H9 (cell line): Measurements from ENCODE around the gene ADAMTSL4. TPM values are rescaled to one million over a fixed set of nuclear protein-coding genes. Genes with fewer than 3 reads are reported as not detected.
A peak's percentile ranks its signal among the peaks of the same experiment; 100 is the strongest.

Experiments
- DNase-seq: peaks from one replicate; pipeline ENCODE4 v3.0.0-alpha.2; 2017
- H2AFZ ChIP-seq: one replicate; pipeline ENCODE4 v1.6.1; 2013; ENCODE audit warnings: mild to moderate bottlenecking, low read length, control low read depth, moderate library complexity
- H2AK5ac ChIP-seq: 2 replicates; pipeline ENCODE4 v1.6.1; 2013; ENCODE audit warnings: low read length, control low read depth, mixed read lengths; ENCODE audit not compliant: insufficient read length
- H2BK120ac ChIP-seq: one replicate; pipeline ENCODE4 v1.6.1; 2013; ENCODE audit warnings: low read depth, mild to moderate bottlenecking, low read length, control low read depth, inconsistent platforms; ENCODE audit not compliant: poor library complexity, severe bottlenecking
- H2BK12ac ChIP-seq: 2 replicates; pipeline ENCODE4 v1.6.1; 2013; ENCODE audit warnings: low read length, control low read depth, mixed read lengths, low read depth; ENCODE audit not compliant: insufficient read length
- H2BK15ac ChIP-seq: 2 replicates; pipeline ENCODE4 v1.6.1; 2013; ENCODE audit warnings: low read depth, low read length, control low read depth
- H2BK20ac ChIP-seq: one replicate; pipeline ENCODE4 v1.6.1; 2013; ENCODE audit warnings: low read depth, mild to moderate bottlenecking, low read length, control low read depth, inconsistent platforms; ENCODE audit not compliant: poor library complexity, severe bottlenecking
- H2BK5ac ChIP-seq: 2 replicates; pipeline ENCODE4 v1.6.1; 2013; ENCODE audit warnings: low read length, control low read depth, mixed read lengths; ENCODE audit not compliant: insufficient read length
- H3K14ac ChIP-seq: 2 replicates; pipeline ENCODE4 v1.6.1; 2013; ENCODE audit warnings: low read length, control low read depth; ENCODE audit not compliant: insufficient read depth
- H3K18ac ChIP-seq: 2 replicates; pipeline ENCODE4 v1.6.1; 2013; ENCODE audit warnings: low read depth, mild to moderate bottlenecking, mixed read lengths, low read length, control low read depth; ENCODE audit not compliant: insufficient read length
- H3K23ac ChIP-seq: 2 replicates; pipeline ENCODE4 v1.6.1; 2013; ENCODE audit warnings: low read length, control low read depth, mixed read lengths, low read depth; ENCODE audit not compliant: insufficient read length
- H3K23me2 ChIP-seq: 2 replicates; pipeline ENCODE4 v1.6.1; 2013; ENCODE audit warnings: low read depth, mild to moderate bottlenecking, mixed read lengths, low read length, control low read depth; ENCODE audit not compliant: insufficient read length, poor library complexity, severe bottlenecking
- H3K27ac ChIP-seq: 2 replicates; pipeline ENCODE4 v1.5.1; 2013; ENCODE audit warnings: low read length, control low read depth, mixed read lengths, low read depth; ENCODE audit not compliant: insufficient read length
- H3K27me3 ChIP-seq: 2 replicates; pipeline ENCODE4 v1.6.1; 2013; ENCODE audit warnings: low read length, control low read depth, inconsistent platforms; ENCODE audit not compliant: insufficient read depth
- H3K4ac ChIP-seq: 2 replicates; pipeline ENCODE4 v1.6.1; 2013; ENCODE audit warnings: low read depth, mild to moderate bottlenecking, control low read depth, inconsistent platforms, low read length, moderate library complexity
- H3K4me1 ChIP-seq: 2 replicates; pipeline ENCODE4 v1.6.1; 2013; ENCODE audit warnings: low read length, control low read depth, inconsistent platforms; ENCODE audit not compliant: insufficient read depth
- H3K4me2 ChIP-seq: 2 replicates; pipeline ENCODE4 v1.6.1; 2013; ENCODE audit warnings: low read length, control low read depth, mixed read lengths; ENCODE audit not compliant: insufficient read length, insufficient read depth
- H3K56ac ChIP-seq: 2 replicates; pipeline ENCODE4 v1.6.1; 2013; ENCODE audit warnings: low read depth, mild to moderate bottlenecking, mixed read lengths, low read length, control low read depth; ENCODE audit not compliant: insufficient read length
- H3K79me1 ChIP-seq: 2 replicates; pipeline ENCODE4 v1.6.1; 2013; ENCODE audit warnings: low read depth, mild to moderate bottlenecking, moderate library complexity, low read length, control low read depth, inconsistent platforms; ENCODE audit not compliant: insufficient read depth, poor library complexity, severe bottlenecking
- H3K79me2 ChIP-seq: 2 replicates; pipeline ENCODE4 v1.6.1; 2013; ENCODE audit warnings: low read length, control low read depth, inconsistent platforms; ENCODE audit not compliant: insufficient read depth
- H3K9ac ChIP-seq: 2 replicates; pipeline ENCODE4 v1.6.1; 2013; ENCODE audit warnings: low read length, control low read depth, mixed read lengths; ENCODE audit not compliant: insufficient read length; ENCODE audit errors: extremely low read depth
- H3K9me3 ChIP-seq: one replicate; pipeline ENCODE4 v1.6.1; 2013; ENCODE audit warnings: low read depth, low read length, inconsistent platforms; ENCODE audit not compliant: control insufficient read depth
- H3T11ph ChIP-seq: one replicate; pipeline ENCODE4 v1.6.1; 2013; ENCODE audit warnings: mild to moderate bottlenecking, low read length, control low read depth, inconsistent platforms
- H4K20me1 ChIP-seq: one replicate; pipeline ENCODE4 v1.6.1; 2013; ENCODE audit not compliant: control insufficient read depth, insufficient read length, insufficient read depth
- H4K5ac ChIP-seq: 2 replicates; pipeline ENCODE4 v1.6.1; 2013; ENCODE audit warnings: low read depth, mild to moderate bottlenecking, mixed read lengths, low read length, control low read depth; ENCODE audit not compliant: insufficient read length
- H4K8ac ChIP-seq: replicated peaks from 2 replicates; pipeline ENCODE4 v1.6.1; 2013; ENCODE audit warnings: low read length, control low read depth, mixed read lengths, low read depth; ENCODE audit not compliant: insufficient read length
- H4K91ac ChIP-seq: 2 replicates; pipeline ENCODE4 v1.6.1; 2013; ENCODE audit warnings: low read depth, mild to moderate bottlenecking, moderate library complexity, mixed read lengths, low read length, control low read depth; ENCODE audit not compliant: insufficient read length
- H3K27ac Mint-ChIP-seq, 3 experiments: 2 replicates in 2 of 3; 3 replicates in 1 of 3; pipeline ENCODE4 v1.8.0; 2020 to 2021; ENCODE audit warnings: mixed read lengths in 3 of 3, mild to moderate bottlenecking in 1 of 3, moderate library complexity in 1 of 3
- H3K27me3 Mint-ChIP-seq: 2 replicates; pipeline ENCODE4 v1.8.0; 2021; ENCODE audit warnings: low read depth, mild to moderate bottlenecking, moderate library complexity, mixed read lengths
- H3K36me3 Mint-ChIP-seq, 3 experiments: 2 replicates in 2 of 3; 3 replicates in 1 of 3; pipeline ENCODE4 v1.8.0; 2020 to 2021; ENCODE audit warnings: low read depth in 3 of 3, mixed read lengths in 3 of 3; ENCODE audit not compliant: insufficient read depth in 1 of 3
- H3K4me1 Mint-ChIP-seq, 2 experiments: 2 replicates each; pipeline ENCODE4 v1.8.0; 2020; ENCODE audit warnings: mixed read lengths in 2 of 2
- H3K4me3 Mint-ChIP-seq, 2 experiments: 2 replicates in 1 of 2; 3 replicates in 1 of 2; pipeline ENCODE4 v1.8.0; 2020 to 2021; ENCODE audit warnings: mild to moderate bottlenecking in 2 of 2, mixed read lengths in 2 of 2, moderate library complexity in 1 of 2
- H3K9me3 Mint-ChIP-seq, 2 experiments: 2 replicates in 1 of 2; 3 replicates in 1 of 2; pipeline ENCODE4 v1.8.0; 2020; ENCODE audit warnings: mild to moderate bottlenecking in 2 of 2, mixed read lengths in 2 of 2, moderate library complexity in 1 of 2
- WGBS: extraction: QIAGEN DNeasy Blood & Tissue Kit; methylation state at CpG from one replicate; pipeline ENCODE4 v1.1.7; 2013; ENCODE audit warnings: missing lambda C conversion rate, low lambda C conversion rate, mixed read lengths; ENCODE audit not compliant: insufficient read length; ENCODE audit errors: extremely low coverage; 5-methylcytosine and 5-hydroxymethylcytosine counted together
- total RNA-seq: library from RNA; stranded (reverse); gene quantifications from 2 replicates; pipeline ENCODE4 v1.2.1, GENCODE V29; 2021
- TF ChIP-seq, protein P1 (sequence below): fragments of 200-600 bp; sonication (generic); conservative IDR thresholded peaks from 3 replicates; pipeline ENCODE4 v1.8.0; 2021; ENCODE audit warnings: antibody characterized with exemption, mild to moderate bottlenecking

Gene ADAMTSL4
- total RNA-seq, 1 experiment from 2014 or later = 6.1 TPM

DNA sequence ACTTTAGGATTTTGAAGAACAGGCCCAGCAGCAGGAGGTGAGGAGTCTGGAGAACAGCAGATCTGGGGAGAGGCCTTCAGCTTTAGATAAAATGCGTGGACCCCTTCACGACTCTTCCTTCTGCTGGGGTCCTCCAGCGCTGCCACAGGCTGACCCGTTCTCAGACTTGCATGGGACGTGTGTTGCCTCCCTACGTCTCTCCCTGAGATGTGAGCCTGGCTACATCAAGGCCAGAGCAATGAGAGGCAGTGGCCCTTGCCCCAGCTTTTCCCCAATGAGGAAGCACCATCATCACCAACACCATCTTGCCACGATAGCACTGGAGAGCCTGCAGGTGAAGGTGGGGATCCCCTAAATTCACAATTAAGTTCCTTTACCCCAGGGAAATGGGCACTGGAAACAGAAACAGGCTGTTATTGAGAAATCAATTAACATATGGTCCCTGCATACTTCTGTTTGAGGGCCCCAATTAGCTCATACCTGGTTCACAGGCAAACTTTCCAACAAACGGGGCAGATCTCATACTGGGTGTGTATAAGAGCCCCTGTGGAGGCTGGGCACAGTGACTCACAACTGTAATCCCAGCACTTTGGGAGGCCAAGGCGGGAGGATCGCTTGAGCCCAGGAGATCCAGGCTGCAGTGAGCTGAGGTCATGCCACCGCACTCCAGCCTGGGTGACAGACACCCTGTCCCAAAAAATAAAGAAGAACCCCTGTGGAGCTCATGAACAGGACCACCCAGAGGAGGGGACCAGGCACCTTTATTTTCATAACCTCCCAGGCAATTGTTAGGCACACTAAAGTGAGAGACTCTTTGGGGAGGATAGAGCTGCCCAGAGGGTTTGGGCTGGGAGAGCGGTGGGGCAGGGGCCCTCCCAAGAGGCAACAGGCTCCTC lies 12.1 kb upstream of the ADAMTSL4 start:
- Mint-ChIP-seq H3K4me3 (no peak overlapping the region), H3K4me1 (peaks cover 14 to 29% of the 10 kb centered on the region in 2 experiments), H3K36me3 (no peaks in the 10 kb centered on the region), H3K27me3 (no peaks in the 10 kb centered on the region), H3K9me3 (no peaks in the 10 kb centered on the region), H3K27ac (0 out of 7 replicates have a peak overlapping the region, but pooled peaks of 1 of the 3 experiments have one; percentile 55)
- no peak overlapping the region for H3K9ac ChIP-seq
- H3K4me2 ChIP-seq = no peak overlapping the region
- no peak overlapping the region for H2AK5ac ChIP-seq
- H2BK20ac ChIP-seq = no peak overlapping the region
- H4K8ac ChIP-seq = no peak overlapping the region
- no peak overlapping the region for H2BK15ac ChIP-seq
- H3K4me1 ChIP-seq = no peaks in the 10 kb centered on the region; the same call in 1 of the 2 replicates
- no peak overlapping the region for H2BK5ac ChIP-seq
- H2AFZ ChIP-seq = no peak overlapping the region
- H3K79me2 ChIP-seq = no peaks in the 10 kb centered on the region
- WGBS = no CpG with 5 or more reads among the region's 12 CpGs
- no peaks in the 10 kb centered on the region for H4K20me1 ChIP-seq
- no peak overlapping the region for H3K18ac ChIP-seq
- H3K23ac ChIP-seq = no peak overlapping the region
- no peak overlapping the region for H3K56ac ChIP-seq
- no peaks in the 10 kb centered on the region for H3K27me3 ChIP-seq
- H4K5ac ChIP-seq = no peak overlapping the region
- no peak overlapping the region for H3K27ac ChIP-seq
- TF ChIP-seq, protein P1, sequence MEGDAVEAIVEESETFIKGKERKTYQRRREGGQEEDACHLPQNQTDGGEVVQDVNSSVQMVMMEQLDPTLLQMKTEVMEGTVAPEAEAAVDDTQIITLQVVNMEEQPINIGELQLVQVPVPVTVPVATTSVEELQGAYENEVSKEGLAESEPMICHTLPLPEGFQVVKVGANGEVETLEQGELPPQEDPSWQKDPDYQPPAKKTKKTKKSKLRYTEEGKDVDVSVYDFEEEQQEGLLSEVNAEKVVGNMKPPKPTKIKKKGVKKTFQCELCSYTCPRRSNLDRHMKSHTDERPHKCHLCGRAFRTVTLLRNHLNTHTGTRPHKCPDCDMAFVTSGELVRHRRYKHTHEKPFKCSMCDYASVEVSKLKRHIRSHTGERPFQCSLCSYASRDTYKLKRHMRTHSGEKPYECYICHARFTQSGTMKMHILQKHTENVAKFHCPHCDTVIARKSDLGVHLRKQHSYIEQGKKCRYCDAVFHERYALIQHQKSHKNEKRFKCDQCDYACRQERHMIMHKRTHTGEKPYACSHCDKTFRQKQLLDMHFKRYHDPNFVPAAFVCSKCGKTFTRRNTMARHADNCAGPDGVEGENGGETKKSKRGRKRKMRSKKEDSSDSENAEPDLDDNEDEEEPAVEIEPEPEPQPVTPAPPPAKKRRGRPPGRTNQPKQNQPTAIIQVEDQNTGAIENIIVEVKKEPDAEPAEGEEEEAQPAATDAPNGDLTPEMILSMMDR = no peak
- H3K79me1 ChIP-seq = no peaks in the 10 kb centered on the region
- no peak overlapping the region for H2BK120ac ChIP-seq
- no peak for DNase-seq
- no peak overlapping the region for H4K91ac ChIP-seq
- no peak overlapping the region for H3K14ac ChIP-seq
- no peak overlapping the region for H3K4ac ChIP-seq
- no peaks in the 10 kb centered on the region for H3K23me2 ChIP-seq
- H3K9me3 ChIP-seq = no peaks in the 10 kb centered on the region
- H3T11ph ChIP-seq = no peak overlapping the region
- no peak overlapping the region for H2BK12ac ChIP-seq
